SK-N-SH (cell line): Measurements from ENCODE around the gene ANO9. TPM values are rescaled to one million over a fixed set of nuclear protein-coding genes. Genes with fewer than 3 reads are reported as not detected.

Experiments used
- CTCF ChIA-PET: fragments of 300-600, 350-600 bp; formaldehyde crosslinking; extraction: SDS; loops from one replicate; lab custom pipeline; 2021; lab: Yijun Ruan, JAX
- POLR2A ChIA-PET: fragments of 350-600 bp; sonication (Branson Sonifier 250); formaldehyde crosslinking; extraction: SDS; loops from one replicate; lab custom pipeline; 2020; ENCODE audit warnings: antibody characterized with exemption, inconsistent platforms; lab: Yijun Ruan, JAX
- DNase-seq: peaks from one replicate; pipeline ENCODE4 v3.0.0; 2012
- H2AFZ ChIP-seq: fragments of 200-600 bp; sonication (generic); 2 replicates; pipeline ENCODE4 v1.8.1; 2016; ENCODE audit warnings: antibody characterized with exemption, mild to moderate bottlenecking, low read depth
- H3F3A ChIP-seq: fragments of 200-600 bp; sonication (generic); replicated peaks from 2 replicates; pipeline ENCODE3; 2016; ENCODE audit warnings: antibody characterized with exemption, mild to moderate bottlenecking; ENCODE audit not compliant: insufficient read depth
- H3K27ac ChIP-seq, 2 experiments: fragments of 200-500 bp in 1 of 2; fragments of 200-600 bp in 1 of 2; sonication (Bioruptor generic) in 1 of 2; sonication (generic), shearing (Covaris generic) in 1 of 2; 2 replicates each; pipeline versions ENCODE4 v1.5.1 to v1.6.1; 2014 to 2016; ENCODE audit warnings: low read depth in 2 of 2, inconsistent platforms in 1 of 2, low read length in 1 of 2, mild to moderate bottlenecking in 1 of 2, mixed read lengths in 1 of 2
- H3K27me3 ChIP-seq: fragments of 200-600 bp; sonication (generic), shearing (Covaris generic); 2 replicates; pipeline ENCODE4 v1.6.1; 2016; ENCODE audit warnings: mixed run types; ENCODE audit not compliant: insufficient read depth
- H3K36me3 ChIP-seq, 2 experiments: fragments of 200-500 bp in 1 of 2; fragments of 200-600 bp in 1 of 2; sonication (Bioruptor generic) in 1 of 2; sonication (generic) in 1 of 2; replicated peaks in 1 of 2; 2 replicates each; pipeline versions ENCODE3 to v1.5.1; 2014 to 2016; ENCODE audit warnings: low read length in 1 of 2, mild to moderate bottlenecking in 1 of 2; ENCODE audit not compliant: insufficient read depth in 2 of 2, control insufficient read depth in 1 of 2
- H3K4me1 ChIP-seq, 2 experiments: fragments of 200-500 bp in 1 of 2; fragments of 200-600 bp in 1 of 2; sonication (Bioruptor generic) in 1 of 2; sonication (generic), shearing (Covaris generic) in 1 of 2; 2 replicates each; pipeline versions ENCODE4 v1.5.1 to v1.6.1; 2014 to 2016; ENCODE audit warnings: low read depth in 1 of 2, low read length in 1 of 2, mixed run types in 1 of 2; ENCODE audit not compliant: insufficient read depth in 2 of 2, control insufficient read depth in 1 of 2
- H3K4me2 ChIP-seq: fragments of 200-600 bp; sonication (generic), shearing (Covaris generic); 2 replicates; pipeline ENCODE4 v1.6.1; 2017; ENCODE audit warnings: mixed run types
- H3K4me3 ChIP-seq, 2 experiments: fragments of 200-500 bp in 1 of 2; fragments of 200-600 bp in 1 of 2; sonication (Bioruptor generic) in 1 of 2; sonication (generic), shearing (Covaris generic) in 1 of 2; 2 replicates each; pipeline versions ENCODE4 v1.5.1 to v1.8.1; 2014 to 2016; ENCODE audit warnings: low read depth in 2 of 2, inconsistent platforms in 1 of 2, low read length in 1 of 2, mild to moderate bottlenecking in 1 of 2, mixed read lengths in 1 of 2, moderate library complexity in 1 of 2
- H3K79me2 ChIP-seq: fragments of 200-600 bp; sonication (generic); 2 replicates; pipeline ENCODE4 v1.8.1; 2017; ENCODE audit warnings: mild to moderate bottlenecking; ENCODE audit not compliant: insufficient read depth
- H3K9ac ChIP-seq: fragments of 200-600 bp; sonication (generic); 2 replicates; pipeline ENCODE4 v1.6.1; 2017; ENCODE audit warnings: mixed run types
- H3K9me2 ChIP-seq: fragments of 200-600 bp; sonication (generic); 2 replicates; pipeline ENCODE4 v1.6.1; 2017; ENCODE audit warnings: mixed run types
- H3K9me3 ChIP-seq: fragments of 200-600 bp; sonication (generic); 2 replicates; pipeline ENCODE4 v1.6.1; 2017; ENCODE audit warnings: mixed run types, mild to moderate bottlenecking, moderate library complexity
- H4K20me1 ChIP-seq: fragments of 200-600 bp; sonication (generic); 2 replicates; pipeline ENCODE4 v1.6.1; 2017; ENCODE audit warnings: mild to moderate bottlenecking, mixed run types; ENCODE audit not compliant: insufficient read depth
- CHD2 ChIP-seq: fragments of 150-350 bp; IDR thresholded peaks from 2 replicates; pipeline ENCODE4 v1.6.1; 2018; ENCODE audit warnings: low read length; ENCODE audit not compliant: partially characterized antibody
- EZH2phosphoT487 ChIP-seq: fragments of 200-600 bp; sonication (generic); IDR thresholded peaks from 2 replicates; pipeline ENCODE4 v1.6.1; 2017; ENCODE audit warnings: low read depth, mixed run types, mild to moderate bottlenecking, antibody characterized with exemption, moderate library complexity, borderline replicate concordance
- FOXJ3 ChIP-seq: sonication (generic); formaldehyde crosslinking; IDR thresholded peaks from 2 replicates; pipeline ENCODE4 v1.5.1; 2020; ENCODE audit warnings: mild to moderate bottlenecking, missing genetic modification reagents
- GABPA ChIP-seq: IDR thresholded peaks from 2 replicates; pipeline ENCODE4 v1.4.0; 2012; ENCODE audit warnings: low read depth, mild to moderate bottlenecking
- GATA2 ChIP-seq: sonication (generic); formaldehyde crosslinking; IDR thresholded peaks from 2 replicates; pipeline ENCODE4 v1.5.0; 2020; ENCODE audit warnings: mild to moderate bottlenecking, missing genetic modification reagents
- MAX ChIP-seq: IDR thresholded peaks from 2 replicates; pipeline ENCODE4 v1.4.0; 2012; ENCODE audit warnings: low read depth
- MXI1 ChIP-seq: IDR thresholded peaks from 2 replicates; pipeline ENCODE4 v1.6.1; 2012; ENCODE audit warnings: mild to moderate bottlenecking, low read depth, low read length, improper control_type of control experiment
- PBX3 ChIP-seq: IDR thresholded peaks from 2 replicates; pipeline ENCODE4; 2012
- RAD21 ChIP-seq: IDR thresholded peaks from 2 replicates; pipeline ENCODE4 v1.6.1; 2012; ENCODE audit warnings: mild to moderate bottlenecking, low read length
- RXRA ChIP-seq: IDR thresholded peaks from 2 replicates; pipeline ENCODE4 v1.4.0; 2012; ENCODE audit warnings: low read depth, mild to moderate bottlenecking, borderline replicate concordance
- SIN3A ChIP-seq: IDR thresholded peaks from 2 replicates; pipeline ENCODE4 v1.6.1; 2012; ENCODE audit warnings: low read depth, mild to moderate bottlenecking, low read length, moderate library complexity, borderline replicate concordance
- YY1 ChIP-seq: IDR thresholded peaks from 2 replicates; pipeline ENCODE4 v1.4.0; 2012; ENCODE audit warnings: low read depth, mild to moderate bottlenecking
- ZBTB33 ChIP-seq: IDR thresholded peaks from 2 replicates; pipeline ENCODE4 v1.4.0; 2012; ENCODE audit warnings: low read depth, borderline replicate concordance
- WGBS: methylation state at CpG from one replicate; pipeline ENCODE4 v1.1.6; 2017; ENCODE audit warnings: low lambda C conversion rate; 5-methylcytosine and 5-hydroxymethylcytosine counted together
- polyA plus RNA-seq, 3 experiments: library from polyadenylated mRNA; depleted of rRNA; stranded (reverse); fragments of >200 nt; gene quantifications; 2 replicates each; pipeline ENCODE4 v1.2.3, GENCODE V29; 2012
- TF ChIP-seq, protein P1 (sequence below): fragments of 200-600 bp; sonication (generic); IDR thresholded peaks from 2 replicates; pipeline ENCODE4 v1.6.1; 2017; ENCODE audit warnings: antibody characterized with exemption, mild to moderate bottlenecking, moderate library complexity
- TF ChIP-seq, protein P2 (sequence below): fragments of 150-350 bp; IDR thresholded peaks from 2 replicates; pipeline ENCODE4 v1.6.1; 2016; ENCODE audit warnings: mild to moderate bottlenecking, low read depth, low read length

The ANO9 gene
- polyA plus RNA-seq, 1 of the 3 experiments (the other 2 are of a cell fraction): 0.12 TPM

DNA sequence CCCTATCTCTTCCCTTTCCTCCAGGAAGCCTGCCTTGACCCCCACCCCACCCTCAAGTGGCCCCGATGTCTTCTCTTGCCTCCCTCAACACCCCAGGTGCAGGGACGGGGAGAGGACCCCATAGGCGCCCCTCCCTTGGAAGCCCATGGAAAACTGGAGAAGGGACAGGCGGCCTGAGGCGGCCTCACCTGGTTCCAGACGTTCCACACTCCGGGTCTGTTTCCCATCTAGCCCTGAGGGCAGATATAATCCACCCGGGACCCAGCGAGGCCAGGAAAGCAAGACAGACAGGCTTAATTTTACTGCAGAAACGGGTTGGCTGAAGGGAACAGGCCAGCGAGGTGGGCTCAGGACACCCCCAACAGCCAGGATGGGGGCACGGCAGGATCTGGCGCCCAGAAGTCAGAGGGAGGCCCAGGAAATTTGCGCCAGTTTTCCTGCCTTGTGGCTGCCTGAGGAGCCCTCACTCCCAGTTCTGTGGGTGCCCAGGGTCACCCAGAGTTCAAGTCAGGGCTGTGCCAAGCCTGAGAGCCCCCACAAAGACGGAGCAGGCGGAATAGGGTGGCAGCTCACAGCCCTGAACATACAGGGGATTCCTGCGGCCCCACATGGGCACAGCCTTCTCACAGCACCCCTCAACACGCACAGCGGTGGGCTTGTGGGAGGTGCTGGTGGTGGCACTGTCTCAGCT is 24.0 kb downstream of the ANO9 start:
- Histone ChIP-seq H3F3A (no peaks in the 10 kb centered on the region), H4K20me1 (no peaks in the 10 kb centered on the region), H3K9me2 (no peaks in the 10 kb centered on the region), H3K4me2 (no peak overlapping the region), H3K79me2 (no peaks in the 10 kb centered on the region), H3K27me3 (peaks cover 33% of the 10 kb centered on the region), H3K36me3 (no peaks in the 10 kb centered on the region), H3K9me3 (no peaks in the 10 kb centered on the region), H3K27ac (no peak overlapping the region), H3K4me1 (peaks cover 0 to 7% of the 10 kb centered on the region in 2 experiments; a peak in 1 of 4 replicates)
- POLR2A ChIA-PET: no interaction called here
- CTCF ChIA-PET: no interaction called here
- WGBS: 17% methylated on average over 12 of the region's 19 CpGs
- no peak for DNase-seq
- TF ChIP-seq, protein P1, sequence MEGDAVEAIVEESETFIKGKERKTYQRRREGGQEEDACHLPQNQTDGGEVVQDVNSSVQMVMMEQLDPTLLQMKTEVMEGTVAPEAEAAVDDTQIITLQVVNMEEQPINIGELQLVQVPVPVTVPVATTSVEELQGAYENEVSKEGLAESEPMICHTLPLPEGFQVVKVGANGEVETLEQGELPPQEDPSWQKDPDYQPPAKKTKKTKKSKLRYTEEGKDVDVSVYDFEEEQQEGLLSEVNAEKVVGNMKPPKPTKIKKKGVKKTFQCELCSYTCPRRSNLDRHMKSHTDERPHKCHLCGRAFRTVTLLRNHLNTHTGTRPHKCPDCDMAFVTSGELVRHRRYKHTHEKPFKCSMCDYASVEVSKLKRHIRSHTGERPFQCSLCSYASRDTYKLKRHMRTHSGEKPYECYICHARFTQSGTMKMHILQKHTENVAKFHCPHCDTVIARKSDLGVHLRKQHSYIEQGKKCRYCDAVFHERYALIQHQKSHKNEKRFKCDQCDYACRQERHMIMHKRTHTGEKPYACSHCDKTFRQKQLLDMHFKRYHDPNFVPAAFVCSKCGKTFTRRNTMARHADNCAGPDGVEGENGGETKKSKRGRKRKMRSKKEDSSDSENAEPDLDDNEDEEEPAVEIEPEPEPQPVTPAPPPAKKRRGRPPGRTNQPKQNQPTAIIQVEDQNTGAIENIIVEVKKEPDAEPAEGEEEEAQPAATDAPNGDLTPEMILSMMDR: no peak
- TF ChIP-seq FOXJ3 (CRISPR knock-in tag) (no peak), MXI1 (no peak), RXRA (no peak), GATA2 (no peak), GABPA (no peak), YY1 (no peak), RAD21 (no peak), PBX3 (no peak), EZH2phosphoT487 (no peak), MAX (no peak), ZBTB33 (no peak), SIN3A (no peak), CHD2 (no peak)
- TF ChIP-seq, protein P2, sequence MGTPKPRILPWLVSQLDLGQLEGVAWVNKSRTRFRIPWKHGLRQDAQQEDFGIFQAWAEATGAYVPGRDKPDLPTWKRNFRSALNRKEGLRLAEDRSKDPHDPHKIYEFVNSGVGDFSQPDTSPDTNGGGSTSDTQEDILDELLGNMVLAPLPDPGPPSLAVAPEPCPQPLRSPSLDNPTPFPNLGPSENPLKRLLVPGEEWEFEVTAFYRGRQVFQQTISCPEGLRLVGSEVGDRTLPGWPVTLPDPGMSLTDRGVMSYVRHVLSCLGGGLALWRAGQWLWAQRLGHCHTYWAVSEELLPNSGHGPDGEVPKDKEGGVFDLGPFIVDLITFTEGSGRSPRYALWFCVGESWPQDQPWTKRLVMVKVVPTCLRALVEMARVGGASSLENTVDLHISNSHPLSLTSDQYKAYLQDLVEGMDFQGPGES: no peak
- TF ChIP-seq, all 33 proteins: peak for 0
- Histone ChIP-seq H3K9ac (no peak overlapping the region), H2AFZ (no peak overlapping the region), H3K4me3 (no peak overlapping the region)
